Large intestine (tissue), 1 donor: ENCODE data around the gene LIX1. TPM values are rescaled to one million over a fixed set of nuclear protein-coding genes. Genes with fewer than 3 reads are reported as not detected.

Experiments
- polyA plus RNA-seq: library from polyadenylated mRNA; unstranded; fragments of 120-200 nt; gene quantifications from one replicate; pipeline ENCODE4 v1.2.1, GENCODE V29; 2013

Gene LIX1
- polyA plus RNA-seq, 1 donor = 3.7 TPM

Other genes with a start within 250 kb of the LIX1 start
- 19.7 TPM for gene LNPEP, start 206.5 kb downstream of the LIX1 start, polyA plus RNA-seq
- 33.4 TPM for gene RIOK2, start 40.6 kb upstream of the LIX1 start, polyA plus RNA-seq